Gastroesophageal sphincter (tissue), 4 donors: ENCODE data around the gene CALML3. TPM values are rescaled to one million over a fixed set of nuclear protein-coding genes. Genes with fewer than 3 reads are reported as not detected.

ENCODE experiments used
- ATAC-seq: fragments of 150-250 bp; one replicate; pipeline ENCODE4 v1.9.1; 2016; ENCODE audit warnings: mild to moderate bottlenecking, moderate library complexity
- H3K27ac ChIP-seq, 4 donors: fragments of 200-600 bp; sonication (generic) in 3 of 4; 1 replicate in 3 of 4; 2 replicates in 1 of 4; pipeline ENCODE4 v1.5.1; 2016 to 2019
- H3K27me3 ChIP-seq: fragments of 200-600 bp; sonication (generic); one replicate; pipeline ENCODE4 v1.5.1; 2019
- H3K36me3 ChIP-seq, 2 donors: fragments of 200-600 bp; sonication (generic); one replicate each; pipeline ENCODE4 v1.5.1; 2019; ENCODE audit warnings: control low read depth in 1 of 2
- H3K4me1 ChIP-seq, 3 donors: fragments of 200-600 bp; sonication (generic); 1 replicate in 2 of 3; 2 replicates in 1 of 3; pipeline ENCODE4 v1.5.1; 2016 to 2019; ENCODE audit warnings: control low read depth in 2 of 3
- H3K4me3 ChIP-seq, 2 donors: fragments of 200-600 bp; sonication (generic); one replicate each; pipeline ENCODE4 v1.5.1; 2019; ENCODE audit warnings: mild to moderate bottlenecking in 1 of 2, moderate library complexity in 1 of 2
- H3K9me3 ChIP-seq, 3 donors: fragments of 200-600 bp; sonication (generic); one replicate each; pipeline ENCODE4 v1.5.1; 2017 to 2019; ENCODE audit warnings: control low read depth in 2 of 3
- CTCF ChIP-seq, 4 experiments: fragments of 200-600 bp in 2 of 4; fragments of 450-650 bp in 2 of 4; sonication (generic) in 1 of 4; IDR thresholded peaks; one replicate each; pipeline ENCODE4 v1.5.1; 2017 to 2019; ENCODE audit warnings: antibody characterized with exemption in 4 of 4, mild to moderate bottlenecking in 2 of 4, moderate library complexity in 2 of 4
- EP300 ChIP-seq: sonication (generic); formaldehyde crosslinking; IDR thresholded peaks from one replicate; pipeline ENCODE4 v1.6.1; 2017; ENCODE audit warnings: antibody characterized with exemption, mild to moderate bottlenecking
- POLR2A ChIP-seq, 2 donors: fragments of 450-650 bp; IDR thresholded peaks; one replicate each; pipeline ENCODE4 v1.6.1; 2017; ENCODE audit warnings: antibody characterized with exemption in 2 of 2, mild to moderate bottlenecking in 2 of 2, moderate library complexity in 1 of 2
- POLR2AphosphoS5 ChIP-seq: sonication (generic); formaldehyde crosslinking; IDR thresholded peaks from one replicate; pipeline ENCODE4 v1.6.1; 2017; ENCODE audit warnings: antibody characterized with exemption
- WGBS, 2 donors: methylation state at CpG; one replicate each; pipeline ENCODE4 v1.1.5; 2018; ENCODE audit warnings: low coverage in 1 of 2; 5-methylcytosine and 5-hydroxymethylcytosine counted together
- total RNA-seq, 4 donors: library from RNA; depleted of rRNA; stranded (reverse); fragments of >200 nt; gene quantifications; one replicate each; pipeline ENCODE4 v1.1.0, GENCODE V29; 2016

Gene CALML3
- total RNA-seq, 4 donors from 2014 or later = 0.13 to 19.4 (median 1.9) TPM; not detected in 1

- no peak for ATAC-seq
Observed at GRCh38 chr10:5530846-5531557, 6.2 kb downstream of the CALML3 start.

GRCh38 chr10:5531558-5532306, 7.0 kb downstream of the CALML3 start:
- Histone ChIP-seq H3K4me3 (no peak overlapping the region), H3K27ac (peak overlapping the region in 3 of 4 donors; percentile 83 to 86 (median 84)), H3K9me3 (no peaks in the 10 kb centered on the region), H3K4me1 (peaks cover 5 to 89% (median 32%) of the 10 kb centered on the region in 3 donors), H3K27me3 (no peaks in the 10 kb centered on the region), H3K36me3 (no peaks in the 10 kb centered on the region)
- TF ChIP-seq POLR2A (IDR thresholded peaks at IDR 0.05) (no peak), CTCF (IDR thresholded peaks at IDR 0.05) (no peak), EP300 (no peak)
- 60 to 83% methylated on average over 1 to 6 of the region's 10 CpGs for WGBS, 2 donors
- ATAC-seq = no peak

More at GRCh38 chr10:5530846-5531557, 6.2 kb downstream of the CALML3 start:
- Histone ChIP-seq H3K4me3 (no peak overlapping the region), H3K9me3 (no peaks in the 10 kb centered on the region), H3K27me3 (no peaks in the 10 kb centered on the region), H3K36me3 (no peaks in the 10 kb centered on the region), H3K27ac (peak overlapping the region in 3 of 4 donors; percentile 83 to 86 (median 84)), H3K4me1 (peaks cover 5 to 82% (median 28%) of the 10 kb centered on the region in 3 donors)
- no peak for TF ChIP-seq POLR2AphosphoS5
- TF ChIP-seq EP300 = no peak
- 91 to 97% methylated on average over 7 to 9 of the region's 16 CpGs for WGBS, 2 donors

GRCh38 chr10:5532307-5532605, 7.5 kb downstream of the CALML3 start:
- H3K9me3 ChIP-seq = no peaks in the 10 kb centered on the region
- H3K4me1 ChIP-seq = peaks cover 5 to 90% (median 32%) of the 10 kb centered on the region in 3 donors
- WGBS, 2 donors = 86% methylated on average over 7 of the region's 10 CpGs; no CpG with 5 or more reads in 1 of the 2 donors
- ATAC-seq = no peak
- no peak overlapping the region for H3K4me3 ChIP-seq
- TF ChIP-seq POLR2A (IDR thresholded peaks at IDR 0.05) (no peak), CTCF (IDR thresholded peaks at IDR 0.05) (no peak), POLR2AphosphoS5 (no peak), EP300 (no peak)
- peak overlapping the region in 3 of 4 donors; percentile 83 to 86 (median 84) for H3K27ac ChIP-seq
- H3K27me3 ChIP-seq = no peaks in the 10 kb centered on the region
- no peaks in the 10 kb centered on the region for H3K36me3 ChIP-seq

GRCh38 chr10:5532618-5533097, 7.9 kb downstream of the CALML3 start:
- Histone ChIP-seq H3K27ac (peak overlapping the region in 1 of 4 donors; percentile 84), H3K27me3 (no peaks in the 10 kb centered on the region), H3K9me3 (no peaks in the 10 kb centered on the region), H3K36me3 (no peaks in the 10 kb centered on the region), H3K4me1 (peaks cover 5 to 89% (median 32%) of the 10 kb centered on the region in 3 donors), H3K4me3 (no peak overlapping the region)
- no peak for TF ChIP-seq EP300
- 95 to 100% methylated on average over 1 to 3 of the region's 6 CpGs for WGBS, 2 donors
- ATAC-seq = no peak

GRCh38 chr10:5533098-5533731, 8.5 kb downstream of the CALML3 start:
- Histone ChIP-seq H3K36me3 (no peaks in the 10 kb centered on the region), H3K4me3 (no peak overlapping the region), H3K27me3 (no peaks in the 10 kb centered on the region), H3K4me1 (peaks cover 5 to 91% (median 34%) of the 10 kb centered on the region in 3 donors), H3K9me3 (no peaks in the 10 kb centered on the region), H3K27ac (peak overlapping the region in 1 of 4 donors; percentile 84)
- WGBS, 2 donors = 75 to 96% methylated on average over 2 to 11 of the region's 21 CpGs
- no peak for ATAC-seq
- TF ChIP-seq CTCF (IDR thresholded peaks at IDR 0.05) (no peak), EP300 (no peak), POLR2A (IDR thresholded peaks at IDR 0.05) (no peak), POLR2AphosphoS5 (no peak)
